Liver (tissue), 9 donors: ENCODE measurements around the gene RAB6B. TPM values are rescaled to one million over a fixed set of nuclear protein-coding genes. Genes with fewer than 3 reads are reported as not detected.

Source experiments
- DNase-seq: peaks from one replicate; pipeline ENCODE4 v3.0.0-alpha.2; 2017; ENCODE audit warnings: low spot score
- H3K27ac ChIP-seq, 2 donors: one replicate each; pipeline ENCODE4 v1.7.0; 2013; ENCODE audit warnings: inconsistent platforms in 2 of 2, low read length in 2 of 2, control low read depth in 1 of 2, low read depth in 1 of 2, mild to moderate bottlenecking in 1 of 2
- H3K27me3 ChIP-seq, 4 donors: one replicate each; pipeline versions ENCODE4 v1.6.1 to v1.7.0; 2013; ENCODE audit warnings: low read length in 3 of 4, inconsistent platforms in 1 of 4, mild to moderate bottlenecking in 1 of 4, moderate library complexity in 1 of 4; ENCODE audit not compliant: control insufficient read depth in 4 of 4, insufficient read depth in 4 of 4
- H3K36me3 ChIP-seq, 4 donors: one replicate each; pipeline versions ENCODE4 v1.6.1 to v1.7.0; 2013; ENCODE audit warnings: low read length in 3 of 4, mild to moderate bottlenecking in 3 of 4, low read depth in 1 of 4, moderate library complexity in 1 of 4; ENCODE audit not compliant: control insufficient read depth in 4 of 4, insufficient read depth in 3 of 4
- H3K4me1 ChIP-seq, 4 donors: one replicate each; pipeline versions ENCODE4 v1.6.1 to v1.7.0; 2013; ENCODE audit warnings: low read length in 3 of 4, mild to moderate bottlenecking in 3 of 4, moderate library complexity in 1 of 4; ENCODE audit not compliant: control insufficient read depth in 4 of 4, insufficient read depth in 4 of 4
- H3K4me3 ChIP-seq, 3 donors: one replicate each; pipeline versions ENCODE4 v1.6.1 to v1.7.0; 2013; ENCODE audit warnings: low read length in 3 of 3, control low read depth in 1 of 3, low read depth in 1 of 3, mild to moderate bottlenecking in 1 of 3
- H3K9ac ChIP-seq, 2 donors: one replicate each; pipeline ENCODE4 v1.7.0; 2013; ENCODE audit warnings: low read length in 2 of 2, mild to moderate bottlenecking in 2 of 2, moderate library complexity in 2 of 2, control low read depth in 1 of 2, low read depth in 1 of 2
- H3K9me3 ChIP-seq, 4 donors: one replicate each; pipeline versions ENCODE4 v1.6.1 to v1.7.0; 2013; ENCODE audit warnings: low read length in 3 of 4; ENCODE audit not compliant: control insufficient read depth in 4 of 4
- ATF3 ChIP-seq: IDR thresholded peaks from 2 replicates; pipeline ENCODE4 v1.6.1; 2016; ENCODE audit warnings: antibody characterized with exemption
- EGR1 ChIP-seq, 2 donors: IDR thresholded peaks; 2 replicates each; pipeline ENCODE4 v1.6.1; 2016 to 2018; ENCODE audit warnings: antibody characterized with exemption in 2 of 2, low read depth in 2 of 2
- FOXA2 ChIP-seq: IDR thresholded peaks from 2 replicates; pipeline ENCODE4 v1.6.1; 2016; ENCODE audit warnings: antibody characterized with exemption
- MAX ChIP-seq: IDR thresholded peaks from 2 replicates; pipeline ENCODE4 v1.6.1; 2016; ENCODE audit warnings: antibody characterized with exemption
- NR2F2 ChIP-seq: IDR thresholded peaks from 2 replicates; pipeline ENCODE4 v1.6.1; 2016; ENCODE audit warnings: antibody characterized with exemption
- RAD21 ChIP-seq, 2 donors: IDR thresholded peaks; 2 replicates each; pipeline ENCODE4 v1.6.1; 2016; ENCODE audit warnings: antibody characterized with exemption in 2 of 2, mild to moderate bottlenecking in 2 of 2
- RXRA ChIP-seq, 2 donors: IDR thresholded peaks; 2 replicates each; pipeline ENCODE4 v1.6.1; 2017 to 2018; ENCODE audit warnings: antibody characterized with exemption in 2 of 2, mild to moderate bottlenecking in 1 of 2
- SP1 ChIP-seq: IDR thresholded peaks from 2 replicates; pipeline ENCODE4 v1.6.1; 2018; ENCODE audit warnings: antibody characterized with exemption, mild to moderate bottlenecking
- TAF1 ChIP-seq: conservative IDR thresholded peaks from 2 replicates; pipeline ENCODE4 v1.6.1; 2016; ENCODE audit warnings: antibody characterized with exemption, mild to moderate bottlenecking
- WGBS: extraction: QIAGEN DNeasy Blood & Tissue Kit; methylation state at CpG from one replicate; pipeline ENCODE4 v1.1.7; 2013; 5-methylcytosine and 5-hydroxymethylcytosine counted together
- polyA plus RNA-seq, 2 donors: library from polyadenylated mRNA; stranded (reverse) in 1 of 2; unstranded in 1 of 2; fragments of 200-250 nt in 1 of 2; fragments of >200 nt in 1 of 2; fragmentation: Nextera tagmentation in 1 of 2; extraction: Ambion mirVana in 1 of 2; gene quantifications; one replicate each; pipeline versions ENCODE4 v1.2.1 to v1.2.3, GENCODE V29; 2013 to 2015
- total RNA-seq, 2 donors: library from RNA; depleted of rRNA; stranded (reverse); fragments of >200 nt; gene quantifications; one replicate each; pipeline ENCODE4 v1.2.3, GENCODE V29; 2014
- TF ChIP-seq, protein P1 (sequence below): IDR thresholded peaks from 2 replicates; pipeline ENCODE4 v1.6.1; 2016; ENCODE audit warnings: antibody characterized with exemption
- TF ChIP-seq, protein P2 (sequence below): fragments of 150-350 bp; IDR thresholded peaks from 2 replicates; pipeline ENCODE4 v1.5.1; 2017; ENCODE audit warnings: improper control_type of control experiment, low read depth, low read length; ENCODE audit not compliant: missing input control
- TF ChIP-seq, protein P3 (sequence below): IDR thresholded peaks from 2 replicates; pipeline ENCODE4 v1.6.1; 2016; ENCODE audit warnings: antibody characterized with exemption, mild to moderate bottlenecking
- donor health status: healthy.
- donor health status: healthy.
- donor health status: healthy.
- donor health status: healthy.
- donor health status: healthy.

RAB6B gene
- total and polyA plus RNA-seq, 4 donors: 0.08 to 2.8 (median 0.28) TPM

- TF ChIP-seq, protein P1, sequence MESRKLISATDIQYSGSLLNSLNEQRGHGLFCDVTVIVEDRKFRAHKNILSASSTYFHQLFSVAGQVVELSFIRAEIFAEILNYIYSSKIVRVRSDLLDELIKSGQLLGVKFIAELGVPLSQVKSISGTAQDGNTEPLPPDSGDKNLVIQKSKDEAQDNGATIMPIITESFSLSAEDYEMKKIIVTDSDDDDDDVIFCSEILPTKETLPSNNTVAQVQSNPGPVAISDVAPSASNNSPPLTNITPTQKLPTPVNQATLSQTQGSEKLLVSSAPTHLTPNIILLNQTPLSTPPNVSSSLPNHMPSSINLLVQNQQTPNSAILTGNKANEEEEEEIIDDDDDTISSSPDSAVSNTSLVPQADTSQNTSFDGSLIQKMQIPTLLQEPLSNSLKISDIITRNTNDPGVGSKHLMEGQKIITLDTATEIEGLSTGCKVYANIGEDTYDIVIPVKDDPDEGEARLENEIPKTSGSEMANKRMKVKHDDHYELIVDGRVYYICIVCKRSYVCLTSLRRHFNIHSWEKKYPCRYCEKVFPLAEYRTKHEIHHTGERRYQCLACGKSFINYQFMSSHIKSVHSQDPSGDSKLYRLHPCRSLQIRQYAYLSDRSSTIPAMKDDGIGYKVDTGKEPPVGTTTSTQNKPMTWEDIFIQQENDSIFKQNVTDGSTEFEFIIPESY: no peak
- no peak for TF ChIP-seq RXRA (IDR thresholded peaks at IDR 0.05)
- no peak for TF ChIP-seq NR2F2
Measured at GRCh38 chr3:133838296-133838789, 57.3 kb downstream of the RAB6B start (continued).

GRCh38 chr3:133837487-133838295 is 58.0 kb downstream of the RAB6B start:
- H3K27me3 ChIP-seq: no peaks in the 10 kb centered on the region
- no peaks in the 10 kb centered on the region for H3K4me1 ChIP-seq
- no peak for DNase-seq
- WGBS: 94% methylated on average over 22 of the region's 22 CpGs
- TF ChIP-seq RAD21 (IDR thresholded peaks at IDR 0.05) (no peak), FOXA2 (no peak), NR2F2 (no peak)
- TF ChIP-seq, protein P2, sequence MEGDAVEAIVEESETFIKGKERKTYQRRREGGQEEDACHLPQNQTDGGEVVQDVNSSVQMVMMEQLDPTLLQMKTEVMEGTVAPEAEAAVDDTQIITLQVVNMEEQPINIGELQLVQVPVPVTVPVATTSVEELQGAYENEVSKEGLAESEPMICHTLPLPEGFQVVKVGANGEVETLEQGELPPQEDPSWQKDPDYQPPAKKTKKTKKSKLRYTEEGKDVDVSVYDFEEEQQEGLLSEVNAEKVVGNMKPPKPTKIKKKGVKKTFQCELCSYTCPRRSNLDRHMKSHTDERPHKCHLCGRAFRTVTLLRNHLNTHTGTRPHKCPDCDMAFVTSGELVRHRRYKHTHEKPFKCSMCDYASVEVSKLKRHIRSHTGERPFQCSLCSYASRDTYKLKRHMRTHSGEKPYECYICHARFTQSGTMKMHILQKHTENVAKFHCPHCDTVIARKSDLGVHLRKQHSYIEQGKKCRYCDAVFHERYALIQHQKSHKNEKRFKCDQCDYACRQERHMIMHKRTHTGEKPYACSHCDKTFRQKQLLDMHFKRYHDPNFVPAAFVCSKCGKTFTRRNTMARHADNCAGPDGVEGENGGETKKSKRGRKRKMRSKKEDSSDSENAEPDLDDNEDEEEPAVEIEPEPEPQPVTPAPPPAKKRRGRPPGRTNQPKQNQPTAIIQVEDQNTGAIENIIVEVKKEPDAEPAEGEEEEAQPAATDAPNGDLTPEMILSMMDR: no peak
- no peaks in the 10 kb centered on the region for H3K9me3 ChIP-seq
- no peak overlapping the region for H3K27ac ChIP-seq
- no peaks in the 10 kb centered on the region for H3K36me3 ChIP-seq
- H3K4me3 ChIP-seq: no peak overlapping the region
- H3K9ac ChIP-seq: no peak overlapping the region

DNA sequence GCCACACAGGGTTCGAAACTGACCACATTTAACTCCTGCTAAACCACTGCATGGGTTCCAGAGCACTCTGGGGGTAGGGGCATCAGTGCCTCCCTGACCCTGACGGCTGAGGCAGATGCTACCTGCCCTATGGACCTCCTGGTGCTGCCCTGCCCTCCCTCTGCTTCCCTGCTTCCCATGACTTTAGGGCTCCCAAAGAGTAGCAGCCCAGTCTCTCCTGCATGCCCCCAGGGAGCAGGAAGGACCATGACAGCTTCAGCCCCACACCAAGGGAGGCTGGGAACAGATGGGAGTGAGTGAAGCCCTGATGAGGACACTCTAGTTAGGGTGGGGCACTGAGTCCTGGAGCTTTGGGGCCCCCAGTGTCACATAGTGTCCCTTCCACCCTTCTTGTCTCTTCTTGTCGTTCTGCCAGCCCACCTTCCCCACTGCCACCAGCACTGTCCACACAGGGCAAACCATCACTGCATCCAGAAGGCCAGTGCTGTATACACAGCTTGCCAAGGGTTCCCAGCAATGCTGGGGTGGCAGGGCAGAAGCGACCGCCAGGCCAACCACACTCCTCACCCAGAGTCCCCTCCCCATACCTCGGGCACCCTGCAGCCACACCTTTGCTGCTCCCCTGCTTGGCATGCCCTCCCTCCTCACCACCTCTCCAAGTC is 59.1 kb downstream of the RAB6B start:
- 85% methylated on average over 6 of the region's 6 CpGs for WGBS
- Histone ChIP-seq H3K9ac (no peak overlapping the region), H3K27ac (no peak overlapping the region), H3K4me3 (no peak overlapping the region), H3K27me3 (no peaks in the 10 kb centered on the region), H3K36me3 (no peaks in the 10 kb centered on the region), H3K9me3 (no peaks in the 10 kb centered on the region), H3K4me1 (no peaks in the 10 kb centered on the region)
- no peak for DNase-seq
- TF ChIP-seq TAF1 (no peak), MAX (no peak), RAD21 (IDR thresholded peaks at IDR 0.05) (no peak), ATF3 (no peak), EGR1 (IDR thresholded peaks at IDR 0.05; ENCODE audit: low read depth in 2 of 2) (no peak), RXRA (IDR thresholded peaks at IDR 0.05) (no peak), SP1 (no peak)
- TF ChIP-seq, protein P3, sequence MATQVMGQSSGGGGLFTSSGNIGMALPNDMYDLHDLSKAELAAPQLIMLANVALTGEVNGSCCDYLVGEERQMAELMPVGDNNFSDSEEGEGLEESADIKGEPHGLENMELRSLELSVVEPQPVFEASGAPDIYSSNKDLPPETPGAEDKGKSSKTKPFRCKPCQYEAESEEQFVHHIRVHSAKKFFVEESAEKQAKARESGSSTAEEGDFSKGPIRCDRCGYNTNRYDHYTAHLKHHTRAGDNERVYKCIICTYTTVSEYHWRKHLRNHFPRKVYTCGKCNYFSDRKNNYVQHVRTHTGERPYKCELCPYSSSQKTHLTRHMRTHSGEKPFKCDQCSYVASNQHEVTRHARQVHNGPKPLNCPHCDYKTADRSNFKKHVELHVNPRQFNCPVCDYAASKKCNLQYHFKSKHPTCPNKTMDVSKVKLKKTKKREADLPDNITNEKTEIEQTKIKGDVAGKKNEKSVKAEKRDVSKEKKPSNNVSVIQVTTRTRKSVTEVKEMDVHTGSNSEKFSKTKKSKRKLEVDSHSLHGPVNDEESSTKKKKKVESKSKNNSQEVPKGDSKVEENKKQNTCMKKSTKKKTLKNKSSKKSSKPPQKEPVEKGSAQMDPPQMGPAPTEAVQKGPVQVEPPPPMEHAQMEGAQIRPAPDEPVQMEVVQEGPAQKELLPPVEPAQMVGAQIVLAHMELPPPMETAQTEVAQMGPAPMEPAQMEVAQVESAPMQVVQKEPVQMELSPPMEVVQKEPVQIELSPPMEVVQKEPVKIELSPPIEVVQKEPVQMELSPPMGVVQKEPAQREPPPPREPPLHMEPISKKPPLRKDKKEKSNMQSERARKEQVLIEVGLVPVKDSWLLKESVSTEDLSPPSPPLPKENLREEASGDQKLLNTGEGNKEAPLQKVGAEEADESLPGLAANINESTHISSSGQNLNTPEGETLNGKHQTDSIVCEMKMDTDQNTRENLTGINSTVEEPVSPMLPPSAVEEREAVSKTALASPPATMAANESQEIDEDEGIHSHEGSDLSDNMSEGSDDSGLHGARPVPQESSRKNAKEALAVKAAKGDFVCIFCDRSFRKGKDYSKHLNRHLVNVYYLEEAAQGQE: no peak
- TF ChIP-seq, protein P1: no peak
